Right atrium auricular region (tissue), 2 donors: ENCODE data around the gene RREB1. TPM values are rescaled to one million over a fixed set of nuclear protein-coding genes. Genes with fewer than 3 reads are reported as not detected.
A peak's percentile ranks its signal among the peaks of the same experiment; 100 is the strongest.

Source experiments
- DNase-seq: peaks from one replicate; pipeline ENCODE4 v3.0.0-alpha.2; 2019; ENCODE audit warnings: low spot score
- H3K27ac ChIP-seq, 2 donors: fragments of 200-600 bp; sonication (generic); 1 replicate in 1 of 2; 2 replicates in 1 of 2; pipeline ENCODE4 v1.5.1; 2016 to 2019
- H3K27me3 ChIP-seq, 2 donors: fragments of 200-600 bp; sonication (generic); one replicate each; pipeline versions ENCODE4 v1.5.1 to v1.6.0; 2017 to 2019
- H3K36me3 ChIP-seq: fragments of 200-600 bp; sonication (generic); one replicate; pipeline ENCODE4 v1.5.1; 2016
- H3K4me1 ChIP-seq, 2 donors: fragments of 200-600 bp; sonication (generic); one replicate each; pipeline versions ENCODE4 v1.5.1 to v1.6.0; 2017 to 2019
- H3K4me3 ChIP-seq, 2 donors: fragments of 200-600 bp; sonication (generic); 1 replicate in 1 of 2; 2 replicates in 1 of 2; pipeline ENCODE4 v1.5.1; 2017 to 2019; ENCODE audit warnings: mild to moderate bottlenecking in 1 of 2, moderate library complexity in 1 of 2
- H3K9me3 ChIP-seq, 2 donors: fragments of 200-600 bp; sonication (generic); one replicate each; pipeline ENCODE4 v1.5.1; 2019
- total RNA-seq, 2 donors: library from RNA; depleted of rRNA; stranded (reverse); fragments of >200 nt; gene quantifications; one replicate each; pipeline ENCODE4 v1.1.0, GENCODE V29; 2016
- TF ChIP-seq, protein P1 (sequence below), 2 donors: fragments of 200-600 bp; sonication (generic); IDR thresholded peaks; one replicate each; pipeline ENCODE4 v1.5.1; 2019; ENCODE audit warnings: antibody characterized with exemption in 2 of 2

The RREB1 gene
- total RNA-seq, 2 donors from 2014 or later = 25.5 to 30.3 TPM

GRCh38 chr6:7239590-7239948 lies 131.8 kb downstream of the RREB1 start:
- TF ChIP-seq, protein P1, sequence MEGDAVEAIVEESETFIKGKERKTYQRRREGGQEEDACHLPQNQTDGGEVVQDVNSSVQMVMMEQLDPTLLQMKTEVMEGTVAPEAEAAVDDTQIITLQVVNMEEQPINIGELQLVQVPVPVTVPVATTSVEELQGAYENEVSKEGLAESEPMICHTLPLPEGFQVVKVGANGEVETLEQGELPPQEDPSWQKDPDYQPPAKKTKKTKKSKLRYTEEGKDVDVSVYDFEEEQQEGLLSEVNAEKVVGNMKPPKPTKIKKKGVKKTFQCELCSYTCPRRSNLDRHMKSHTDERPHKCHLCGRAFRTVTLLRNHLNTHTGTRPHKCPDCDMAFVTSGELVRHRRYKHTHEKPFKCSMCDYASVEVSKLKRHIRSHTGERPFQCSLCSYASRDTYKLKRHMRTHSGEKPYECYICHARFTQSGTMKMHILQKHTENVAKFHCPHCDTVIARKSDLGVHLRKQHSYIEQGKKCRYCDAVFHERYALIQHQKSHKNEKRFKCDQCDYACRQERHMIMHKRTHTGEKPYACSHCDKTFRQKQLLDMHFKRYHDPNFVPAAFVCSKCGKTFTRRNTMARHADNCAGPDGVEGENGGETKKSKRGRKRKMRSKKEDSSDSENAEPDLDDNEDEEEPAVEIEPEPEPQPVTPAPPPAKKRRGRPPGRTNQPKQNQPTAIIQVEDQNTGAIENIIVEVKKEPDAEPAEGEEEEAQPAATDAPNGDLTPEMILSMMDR (IDR thresholded peaks at IDR 0.05) = no peak
- no peak for DNase-seq
- H3K36me3 ChIP-seq = peaks cover 21% of the 10 kb centered on the region
- H3K4me3 ChIP-seq = no peak overlapping the region
- H3K27me3 ChIP-seq = no peaks in the 10 kb centered on the region
- H3K27ac ChIP-seq = peak overlapping the region in 1 of 2 donors; percentile 20
- peaks cover 0 to 29% of the 10 kb centered on the region in 2 donors for H3K4me1 ChIP-seq
- no peaks in the 10 kb centered on the region for H3K9me3 ChIP-seq

DNA sequence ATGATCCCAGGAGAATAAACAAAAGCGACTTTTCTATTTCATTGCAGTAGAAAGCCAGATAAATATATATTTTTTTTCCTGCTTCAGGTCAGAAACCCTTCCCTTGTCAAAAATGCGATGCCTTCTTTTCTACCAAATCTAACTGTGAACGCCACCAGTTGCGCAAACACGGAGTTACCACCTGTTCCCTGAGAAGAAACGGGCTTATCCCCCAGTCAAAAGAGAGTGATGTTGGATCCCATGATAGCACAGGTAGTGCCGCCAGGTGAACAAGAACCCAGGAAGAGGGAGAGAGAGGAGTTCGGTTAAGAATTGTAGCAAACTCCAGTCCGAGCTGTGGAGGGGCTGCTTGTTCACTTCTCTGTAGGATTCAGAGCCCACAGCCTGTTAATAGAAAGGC lies 132.6 kb downstream of the RREB1 start:
- no peak overlapping the region for H3K27ac ChIP-seq
- no peaks in the 10 kb centered on the region for H3K27me3 ChIP-seq
- H3K4me3 ChIP-seq = no peak overlapping the region
- no peaks in the 10 kb centered on the region for H3K9me3 ChIP-seq
- H3K4me1 ChIP-seq = peaks cover 0 to 29% of the 10 kb centered on the region in 2 donors
- H3K36me3 ChIP-seq = peaks cover 14% of the 10 kb centered on the region
- TF ChIP-seq, protein P1 (IDR thresholded peaks at IDR 0.05) = no peak
- no peak for DNase-seq

- DNase-seq = no peak
- Histone ChIP-seq H3K27me3 (no peaks in the 10 kb centered on the region), H3K4me3 (no peak overlapping the region), H3K4me1 (peaks cover 0 to 22% of the 10 kb centered on the region in 2 donors), H3K9me3 (no peaks in the 10 kb centered on the region), H3K27ac (no peak overlapping the region), H3K36me3 (peaks cover 23% of the 10 kb centered on the region)
- TF ChIP-seq, protein P1 (IDR thresholded peaks at IDR 0.05) = no peak
These were observed 133.4 kb downstream of the RREB1 start for GRCh38 chr6:7241160-7241559.

GRCh38 chr6:7241709-7242645 lies 134.2 kb downstream of the RREB1 start:
- DNase-seq = no peak
- peak overlapping the region in 1 of 2 donors; percentile 47 for H3K27ac ChIP-seq
- TF ChIP-seq, protein P1 (IDR thresholded peaks at IDR 0.05) = no peak
- H3K27me3 ChIP-seq = no peaks in the 10 kb centered on the region
- H3K36me3 ChIP-seq = peaks cover 31% of the 10 kb centered on the region
- peaks cover 0 to 18% of the 10 kb centered on the region in 2 donors for H3K4me1 ChIP-seq
- H3K9me3 ChIP-seq = no peaks in the 10 kb centered on the region
- no peak overlapping the region for H3K4me3 ChIP-seq

DNA sequence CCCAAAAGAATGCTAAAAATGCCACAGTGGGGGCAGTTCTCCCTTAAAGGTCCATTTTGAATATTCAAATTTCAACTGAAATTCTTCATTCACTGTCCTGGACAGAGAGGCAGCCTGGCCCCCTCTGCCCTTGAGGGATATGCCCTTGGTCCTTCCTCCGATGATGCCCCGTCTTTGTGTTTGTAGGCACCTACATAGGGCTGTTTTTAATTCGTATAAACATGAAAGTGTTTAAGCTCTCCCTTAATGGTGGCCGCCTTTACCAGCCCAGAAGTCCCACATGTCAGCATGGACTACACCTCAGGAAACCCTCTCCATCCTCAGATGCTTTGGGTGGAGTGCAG lies 135.0 kb downstream of the RREB1 start:
- Histone ChIP-seq H3K36me3 (peaks cover 39% of the 10 kb centered on the region), H3K9me3 (no peaks in the 10 kb centered on the region), H3K27me3 (no peaks in the 10 kb centered on the region), H3K4me3 (no peak overlapping the region), H3K27ac (peak overlapping the region in 1 of 2 donors; percentile 47), H3K4me1 (peaks cover 0 to 18% of the 10 kb centered on the region in 2 donors)
- TF ChIP-seq, protein P1 (IDR thresholded peaks at IDR 0.05) = no peak
- DNase-seq = no peak
